OCI-LY7 (cell line): Measurements from ENCODE around the gene DTX1. TPM values are rescaled to one million over a fixed set of nuclear protein-coding genes. Genes with fewer than 3 reads are reported as not detected.

ENCODE experiments used
- BruUV-seq: library from RNA; stranded (reverse); fragments of 400-500 nt; replicated peaks from 2 replicates; lab custom pipeline; 2021; lab: Mats Ljungman, UMichigan
- CTCF ChIA-PET: fragments of 300-600 bp; sonication (Branson Sonifier 250); formaldehyde crosslinking; loops from one replicate; lab custom pipeline; 2022; ENCODE audit warnings: antibody characterized with exemption; ENCODE audit not compliant: unreplicated experiment; lab: Charles Lee
- POLR2A ChIA-PET: fragments of 300-600 bp; sonication (Branson Sonifier 250); formaldehyde crosslinking; loops from one replicate; lab custom pipeline; 2022; ENCODE audit warnings: antibody characterized with exemption; lab: Charles Lee
- DNase-seq: peaks from one replicate; pipeline ENCODE4 v3.0.0-alpha.2; 2015; ENCODE audit warnings: low spot score
- H2AFZ ChIP-seq: fragments of 200-600 bp; sonication (generic), shearing (Covaris generic); 2 replicates; pipeline ENCODE4 v1.6.1; 2014; ENCODE audit warnings: mild to moderate bottlenecking, antibody characterized with exemption, low read length, moderate library complexity
- H3K27ac ChIP-seq: fragments of 200-600 bp; sonication (generic); 2 replicates; pipeline ENCODE4 v1.5.1; 2014; ENCODE audit warnings: mixed run types, low read depth, mild to moderate bottlenecking, moderate library complexity, low read length, inconsistent platforms; ENCODE audit not compliant: poor library complexity, severe bottlenecking
- H3K36me3 ChIP-seq: fragments of 200-600 bp; sonication (generic); 2 replicates; pipeline ENCODE4 v1.6.1; 2014; ENCODE audit warnings: mild to moderate bottlenecking, antibody characterized with exemption, low read length, moderate library complexity, mixed read lengths; ENCODE audit not compliant: insufficient read depth
- H3K4me1 ChIP-seq: fragments of 200-600 bp; sonication (generic); 2 replicates; pipeline ENCODE4 v1.5.1; 2014; ENCODE audit warnings: mild to moderate bottlenecking, low read length; ENCODE audit not compliant: insufficient read depth, poor library complexity, severe bottlenecking
- H3K4me2 ChIP-seq: fragments of 200-600 bp; sonication (generic); 2 replicates; pipeline ENCODE4 v1.6.1; 2014; ENCODE audit warnings: mild to moderate bottlenecking, low read length
- H3K4me3 ChIP-seq: fragments of 200-600 bp; sonication (generic); 2 replicates; pipeline ENCODE4 v1.5.1; 2014; ENCODE audit warnings: mild to moderate bottlenecking, low read depth, low read length; ENCODE audit not compliant: poor library complexity, severe bottlenecking
- H3K79me2 ChIP-seq: fragments of 200-600 bp; sonication (generic); 2 replicates; pipeline ENCODE4 v1.6.1; 2016; ENCODE audit warnings: low read depth, mild to moderate bottlenecking, low read length, moderate library complexity, mixed read lengths; ENCODE audit not compliant: insufficient read depth
- H3K9me2 ChIP-seq: fragments of 200-600 bp; sonication (generic); 2 replicates; pipeline ENCODE4 v1.6.1; 2016; ENCODE audit warnings: mild to moderate bottlenecking, low read length, mixed read lengths; ENCODE audit not compliant: insufficient read depth
- H3K9me3 ChIP-seq: fragments of 200-600 bp; sonication (generic); 2 replicates; pipeline ENCODE4 v1.6.1; 2014; ENCODE audit warnings: mild to moderate bottlenecking, mixed run types, low read length, mixed read lengths
- H4K20me1 ChIP-seq: fragments of 200-600 bp; sonication (generic); 2 replicates; pipeline ENCODE4 v1.6.1; 2014; ENCODE audit warnings: mild to moderate bottlenecking, antibody characterized with exemption, low read length, moderate library complexity, mixed read lengths; ENCODE audit not compliant: insufficient read depth
- EZH2phosphoT487 ChIP-seq: fragments of 200-600 bp; sonication (generic); IDR thresholded peaks from 2 replicates; pipeline ENCODE4 v1.6.1; 2018; ENCODE audit warnings: low read depth, borderline replicate concordance, mild to moderate bottlenecking, mixed run types, antibody characterized with exemption, low read length, moderate library complexity, mixed read lengths
- intact Hi-C: fragments of 100-400 bp; cut with micrococcal nuclease; formaldehyde crosslinking; loops from one replicate; pipeline ENCODE4 v1.10.0; 2022; ENCODE audit not compliant: unreplicated experiment
- total RNA-seq, 2 experiments: library from RNA; depleted of rRNA in 1 of 2; stranded (reverse); fragments of >200 nt in 1 of 2; shearing (Covaris generic) in 1 of 2; gene quantifications; 2 replicates each; pipeline ENCODE4 v1.2.3, GENCODE V29; 2014 to 2022
- TF ChIP-seq, protein P1 (sequence below): fragments of 200-600 bp; sonication (generic); conservative IDR thresholded peaks from 2 replicates; pipeline ENCODE4 v1.5.1; 2014; ENCODE audit warnings: mild to moderate bottlenecking, antibody characterized with exemption, low read length, moderate library complexity, mixed read lengths

The DTX1 gene
- total RNA-seq, 2 experiments from 2014 or later, result 293 to 535 TPM

DNA sequence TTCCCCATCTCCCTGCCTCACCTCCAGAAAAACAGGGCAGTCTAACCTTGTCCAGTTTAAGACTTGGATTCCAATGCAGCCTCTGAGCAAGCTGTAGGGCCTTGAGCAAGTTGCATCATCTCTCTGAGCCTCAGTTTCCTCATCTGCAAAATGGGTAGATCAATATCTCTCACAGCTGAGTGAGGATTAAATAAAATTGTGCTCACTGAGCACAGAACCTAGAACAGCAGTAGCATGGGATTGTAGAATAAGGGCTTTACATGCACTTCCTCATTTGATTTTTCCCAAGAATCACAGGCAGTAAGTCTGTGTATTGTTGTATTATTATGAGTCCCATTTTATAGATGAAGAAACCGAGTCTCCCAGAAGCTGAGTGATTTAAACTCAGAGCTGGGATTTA lies 2.0 kb downstream of the DTX1 start:
- H3K36me3 ChIP-seq, result peaks cover 76% of the 10 kb centered on the region
- TF ChIP-seq, protein P1, sequence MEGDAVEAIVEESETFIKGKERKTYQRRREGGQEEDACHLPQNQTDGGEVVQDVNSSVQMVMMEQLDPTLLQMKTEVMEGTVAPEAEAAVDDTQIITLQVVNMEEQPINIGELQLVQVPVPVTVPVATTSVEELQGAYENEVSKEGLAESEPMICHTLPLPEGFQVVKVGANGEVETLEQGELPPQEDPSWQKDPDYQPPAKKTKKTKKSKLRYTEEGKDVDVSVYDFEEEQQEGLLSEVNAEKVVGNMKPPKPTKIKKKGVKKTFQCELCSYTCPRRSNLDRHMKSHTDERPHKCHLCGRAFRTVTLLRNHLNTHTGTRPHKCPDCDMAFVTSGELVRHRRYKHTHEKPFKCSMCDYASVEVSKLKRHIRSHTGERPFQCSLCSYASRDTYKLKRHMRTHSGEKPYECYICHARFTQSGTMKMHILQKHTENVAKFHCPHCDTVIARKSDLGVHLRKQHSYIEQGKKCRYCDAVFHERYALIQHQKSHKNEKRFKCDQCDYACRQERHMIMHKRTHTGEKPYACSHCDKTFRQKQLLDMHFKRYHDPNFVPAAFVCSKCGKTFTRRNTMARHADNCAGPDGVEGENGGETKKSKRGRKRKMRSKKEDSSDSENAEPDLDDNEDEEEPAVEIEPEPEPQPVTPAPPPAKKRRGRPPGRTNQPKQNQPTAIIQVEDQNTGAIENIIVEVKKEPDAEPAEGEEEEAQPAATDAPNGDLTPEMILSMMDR, result no peak
- no peak for TF ChIP-seq EZH2phosphoT487
- DNase-seq, result peak; percentile 30

GRCh38 chr12:113059071-113059595 lies 2.6 kb downstream of the DTX1 start:
- H3K4me3 ChIP-seq, result peak overlapping the region; percentile 90
- intact Hi-C loops, result no loop called here
- POLR2A ChIA-PET, result interaction anchor here (0.7 to 18.1 kb wide), 7 partner anchors 3 to 114 kb away, joined by 3 to 235 read pairs (median 6); partner anchors contain the start of gene DTX1

More for the DNA sequence above, 2.0 kb downstream of the DTX1 start:
- intact Hi-C loops, result no loop called here
- Histone ChIP-seq H3K4me2 (peak overlapping the region; percentile 94), H3K79me2 (peaks cover 97% of the 10 kb centered on the region), H3K4me3 (peak overlapping the region; percentile 90), H3K27ac (peak overlapping the region; percentile 97), H2AFZ (no peak overlapping the region), H3K9me3 (no peaks in the 10 kb centered on the region), H4K20me1 (peaks cover 10% of the 10 kb centered on the region; the same call in 1 of the 2 replicates), H3K9me2 (no peaks in the 10 kb centered on the region), H3K4me1 (peaks cover 66% of the 10 kb centered on the region)
- ChIA-PET POLR2A (interaction anchor here (0.6 to 18.1 kb wide), 9 partner anchors 3 to 115 kb away, joined by 3 to 235 read pairs (median 3); partner anchors contain the start of genes DTX1 and OAS2), CTCF (interaction anchor here (0.7 kb wide), 1 partner anchor 12 kb away, joined by 3 read pairs; no protein-coding TSS in a partner anchor)
- TSS peak; percentile 53 for BruUV-seq

More at GRCh38 chr12:113059071-113059595, 2.6 kb downstream of the DTX1 start:
- BruUV-seq, result TSS peak; percentile 60
- Histone ChIP-seq H2AFZ (no peak overlapping the region), H3K9me3 (no peaks in the 10 kb centered on the region), H3K36me3 (peaks cover 82% of the 10 kb centered on the region), H3K9me2 (no peaks in the 10 kb centered on the region), H3K4me2 (peak overlapping the region; percentile 94), H3K27ac (peak overlapping the region; percentile 97), H3K79me2 (peaks cover 100% of the 10 kb centered on the region), H4K20me1 (peaks cover 16% of the 10 kb centered on the region), H3K4me1 (peaks cover 66% of the 10 kb centered on the region)
- CTCF ChIA-PET, result no interaction called here
- DNase-seq, result peak; percentile 47
- no peak for TF ChIP-seq EZH2phosphoT487
- TF ChIP-seq, protein P1, result no peak
